H1 (cell line): ENCODE results near the gene UBALD1. TPM values are rescaled to one million over a fixed set of nuclear protein-coding genes. Genes with fewer than 3 reads are reported as not detected.
A peak's percentile ranks its signal among the peaks of the same experiment; 100 is the strongest.

Source experiments
- CTCF ChIA-PET: fragments of 300-600 bp; sonication (Branson Sonifier 250); formaldehyde crosslinking; loops from one replicate; lab custom pipeline; 2021; ENCODE audit not compliant: partially characterized antibody; lab: Charles Lee
- POLR2A ChIA-PET: fragments of 300-600 bp; sonication (Branson Sonifier 250); formaldehyde crosslinking; loops from one replicate; lab custom pipeline; 2021; ENCODE audit warnings: inconsistent platforms; ENCODE audit not compliant: partially characterized antibody; lab: Charles Lee
- DNase-seq, 2 experiments: peaks; one replicate each; pipeline versions ENCODE4 v3.0.0 to v3.0.0-alpha.2; 2010 to 2022; ENCODE audit warnings: low spot score in 2 of 2, low read depth in 1 of 2, mixed read lengths in 1 of 2
- FAIRE-seq: peaks from 2 replicates; lab custom pipeline; 2011; peaks lifted over from hg19 to GRCh38; lab: Jason Lieb, UNC
- H2AFZ ChIP-seq: 2 replicates; pipeline ENCODE4 v1.8.1; 2012; ENCODE audit warnings: low read length, inconsistent platforms
- H2AK5ac ChIP-seq: 2 replicates; pipeline ENCODE4 v1.6.1; 2013; ENCODE audit warnings: low read depth, low read length
- H2BK120ac ChIP-seq: replicated peaks from 2 replicates; pipeline ENCODE3; 2013; ENCODE audit warnings: low read depth, low read length, inconsistent platforms
- H2BK12ac ChIP-seq: 2 replicates; pipeline ENCODE4 v1.6.1; 2013; ENCODE audit warnings: low read depth, low read length
- H2BK15ac ChIP-seq: 2 replicates; pipeline ENCODE4 v1.6.1; 2013; ENCODE audit warnings: low read length
- H2BK20ac ChIP-seq: 2 replicates; pipeline ENCODE4 v1.6.1; 2013; ENCODE audit warnings: low read length
- H2BK5ac ChIP-seq: 2 replicates; pipeline ENCODE4 v1.6.1; 2013; ENCODE audit warnings: low read depth, low read length
- H3K14ac ChIP-seq: 2 replicates; pipeline ENCODE4 v1.6.1; 2013; ENCODE audit warnings: inconsistent platforms; ENCODE audit not compliant: insufficient read length
- H3K18ac ChIP-seq: 2 replicates; pipeline ENCODE4 v1.6.1; 2013; ENCODE audit warnings: low read length; ENCODE audit errors: extremely low read depth
- H3K23ac ChIP-seq: 2 replicates; pipeline ENCODE4 v1.6.1; 2013; ENCODE audit warnings: inconsistent platforms; ENCODE audit not compliant: insufficient read length
- H3K23me2 ChIP-seq: 2 replicates; pipeline ENCODE4 v1.6.1; 2013; ENCODE audit warnings: low read depth, low read length
- H3K27ac ChIP-seq: 2 replicates; pipeline ENCODE4 v1.6.1; 2011; ENCODE audit warnings: low read depth, low read length, inconsistent platforms
- H3K27me3 ChIP-seq, 4 experiments: replicated peaks in 1 of 4; 1 replicate in 1 of 4; 2 replicates in 3 of 4; pipeline versions ENCODE4 v1.6.1 to v1.8.1; 2011 to 2013; ENCODE audit warnings: low read length in 3 of 4, mild to moderate bottlenecking in 3 of 4, inconsistent platforms in 2 of 4, mixed read lengths in 2 of 4, moderate library complexity in 1 of 4; ENCODE audit not compliant: control insufficient read depth in 3 of 4, insufficient read depth in 3 of 4; ENCODE audit errors: extremely low read depth in 1 of 4
- H3K36me3 ChIP-seq, 4 experiments: 2 replicates each; pipeline versions ENCODE4 v1.6.1 to v1.8.1; 2011 to 2013; ENCODE audit warnings: mild to moderate bottlenecking in 4 of 4, low read length in 3 of 4, moderate library complexity in 2 of 4, control low read depth in 1 of 4, inconsistent platforms in 1 of 4; ENCODE audit not compliant: insufficient read depth in 4 of 4, control insufficient read depth in 2 of 4
- H3K4ac ChIP-seq: replicated peaks from 2 replicates; pipeline ENCODE3; 2013; ENCODE audit warnings: low read length, low read depth, mixed read lengths, inconsistent platforms; ENCODE audit not compliant: insufficient read length
- H3K4me1 ChIP-seq, 4 experiments: replicated peaks in 1 of 4; 1 replicate in 1 of 4; 2 replicates in 3 of 4; pipeline versions ENCODE4 v1.6.1 to v1.8.1; 2011 to 2013; ENCODE audit warnings: low read length in 3 of 4, inconsistent platforms in 2 of 4, mixed read lengths in 1 of 4; ENCODE audit not compliant: insufficient read depth in 4 of 4, control insufficient read depth in 3 of 4
- H3K4me2 ChIP-seq, 2 experiments: 2 replicates each; pipeline versions ENCODE4 v1.6.1 to v1.8.1; 2011 to 2013; ENCODE audit warnings: low read depth in 2 of 2, low read length in 2 of 2, control low read depth in 1 of 2, inconsistent platforms in 1 of 2, mild to moderate bottlenecking in 1 of 2; ENCODE audit not compliant: insufficient read depth in 1 of 2
- H3K4me3 ChIP-seq, 4 experiments: fragments of 200-600, 300-600 bp in 1 of 4; sonication (generic), shearing (Covaris generic), sonication (Bioruptor Twin) in 1 of 4; 2 replicates each; pipeline versions ENCODE4 v1.5.1 to v1.8.1; 2011 to 2016; ENCODE audit warnings: low read length in 4 of 4, low read depth in 3 of 4, control low read depth in 2 of 4, inconsistent platforms in 2 of 4, mild to moderate bottlenecking in 2 of 4, mixed read lengths in 1 of 4, moderate library complexity in 1 of 4; ENCODE audit not compliant: insufficient read depth in 2 of 4; ENCODE audit errors: extremely low read depth in 1 of 4
- H3K56ac ChIP-seq: replicated peaks from 2 replicates; pipeline ENCODE3; 2013; ENCODE audit warnings: low read depth, mild to moderate bottlenecking, mixed read lengths, low read length, inconsistent platforms; ENCODE audit not compliant: insufficient read length
- H3K79me1 ChIP-seq: 2 replicates; pipeline ENCODE4 v1.6.1; 2013; ENCODE audit warnings: low read depth, low read length, control low read depth
- H3K79me2 ChIP-seq, 2 experiments: 2 replicates each; pipeline versions ENCODE4 v1.6.1 to v1.8.1; 2012 to 2013; ENCODE audit warnings: low read length in 2 of 2, mild to moderate bottlenecking in 2 of 2, inconsistent platforms in 1 of 2; ENCODE audit not compliant: insufficient read depth in 2 of 2, control insufficient read depth in 1 of 2
- H3K9ac ChIP-seq, 4 experiments: replicated peaks in 1 of 4; 1 replicate in 1 of 4; 2 replicates in 3 of 4; pipeline versions ENCODE4 v1.6.1 to v1.8.1; 2011 to 2013; ENCODE audit warnings: low read depth in 3 of 4, low read length in 3 of 4, control low read depth in 2 of 4, mild to moderate bottlenecking in 2 of 4, moderate library complexity in 2 of 4, inconsistent platforms in 1 of 4; ENCODE audit errors: extremely low read depth in 1 of 4
- H3K9me3 ChIP-seq, 2 experiments: 2 replicates each; pipeline versions ENCODE4 v1.6.1 to v1.8.1; 2012 to 2013; ENCODE audit warnings: mild to moderate bottlenecking in 2 of 2, moderate library complexity in 2 of 2, control low read depth in 1 of 2, inconsistent platforms in 1 of 2, low read depth in 1 of 2, low read length in 1 of 2, mixed read lengths in 1 of 2; ENCODE audit not compliant: insufficient read depth in 2 of 2
- H4K20me1 ChIP-seq, 2 experiments: replicated peaks in 1 of 2; 2 replicates each; pipeline versions ENCODE3 to v1.8.1; 2011 to 2013; ENCODE audit warnings: inconsistent platforms in 2 of 2, low read length in 2 of 2, mild to moderate bottlenecking in 1 of 2; ENCODE audit not compliant: insufficient read depth in 2 of 2, control insufficient read depth in 1 of 2
- H4K5ac ChIP-seq: 2 replicates; pipeline ENCODE4 v1.6.1; 2013; ENCODE audit warnings: low read length, low read depth, mixed read lengths, inconsistent platforms; ENCODE audit not compliant: insufficient read length
- H4K8ac ChIP-seq: 2 replicates; pipeline ENCODE4 v1.8.0; 2013; ENCODE audit warnings: mild to moderate bottlenecking, moderate library complexity, low read length, inconsistent platforms; ENCODE audit not compliant: insufficient read depth; ENCODE audit errors: extremely low read depth
- H4K91ac ChIP-seq: replicated peaks from 2 replicates; pipeline ENCODE3; 2013; ENCODE audit warnings: low read length, mixed read lengths, inconsistent platforms; ENCODE audit not compliant: insufficient read length
- JUN ChIP-seq: IDR thresholded peaks from 2 replicates; pipeline ENCODE4 v1.6.1; 2011; ENCODE audit warnings: low read depth, mild to moderate bottlenecking, improper control_type of control experiment, low read length
- RBBP5 ChIP-seq: IDR thresholded peaks from 2 replicates; pipeline ENCODE4 v1.7.1; 2012; ENCODE audit warnings: low read depth, mild to moderate bottlenecking, inconsistent platforms, low read length, moderate library complexity, borderline replicate concordance
- TAF1 ChIP-seq: IDR thresholded peaks from 2 replicates; pipeline ENCODE4 v1.6.1; 2011; ENCODE audit warnings: mild to moderate bottlenecking, low read depth, low read length
- TEAD4 ChIP-seq: IDR thresholded peaks from 2 replicates; pipeline ENCODE4 v1.6.1; 2012; ENCODE audit warnings: low read depth, low read length, inconsistent platforms, mixed read lengths
- WGBS, 2 experiments: shearing (Covaris generic) in 1 of 2; methylation state at CpG; one replicate each; pipeline versions ENCODE4 v1.1.6 to v1.1.7; 2013 to 2015; ENCODE audit warnings: low lambda C conversion rate in 2 of 2, mixed read lengths in 2 of 2, inconsistent platforms in 1 of 2, low coverage in 1 of 2, missing lambda C conversion rate in 1 of 2; ENCODE audit not compliant: insufficient replicate concordance in 2 of 2, insufficient coverage in 1 of 2, insufficient read length in 1 of 2; ENCODE audit errors: extremely low coverage in 1 of 2, missing lambda C conversion rate in 1 of 2; 5-methylcytosine and 5-hydroxymethylcytosine counted together
- polyA plus RNA-seq, 7 experiments: library from polyadenylated mRNA; depleted of rRNA in 3 of 7; stranded (reverse) in 5 of 7; unstranded in 2 of 7; fragments of >200 nt in 5 of 7; fragments of 200-250 nt in 2 of 7; gene quantifications; 1 replicate in 5 of 7; 2 replicates in 1 of 7; 4 replicates in 1 of 7; pipeline versions ENCODE4 v1.2.1 to v1.2.3, GENCODE V29; 2011 to 2013; ENCODE audit warnings: missing spikeins in 2 of 7, mixed read lengths in 2 of 7
- total RNA-seq: library from RNA; stranded (reverse); fragmentation: NEBNext Ultra II Directional; extraction: Animal tissue kit (Norgen Biotek cat#: 25700); gene quantifications from 2 replicates; pipeline ENCODE4 v1.2.1, GENCODE V29; 2021

UBALD1 gene
- total and polyA plus RNA-seq, 2 of the 8 experiments (the other 6 are each of a cell fraction or from before 2014, with no cell fraction given): 28.6 to 62.0 TPM

DNA sequence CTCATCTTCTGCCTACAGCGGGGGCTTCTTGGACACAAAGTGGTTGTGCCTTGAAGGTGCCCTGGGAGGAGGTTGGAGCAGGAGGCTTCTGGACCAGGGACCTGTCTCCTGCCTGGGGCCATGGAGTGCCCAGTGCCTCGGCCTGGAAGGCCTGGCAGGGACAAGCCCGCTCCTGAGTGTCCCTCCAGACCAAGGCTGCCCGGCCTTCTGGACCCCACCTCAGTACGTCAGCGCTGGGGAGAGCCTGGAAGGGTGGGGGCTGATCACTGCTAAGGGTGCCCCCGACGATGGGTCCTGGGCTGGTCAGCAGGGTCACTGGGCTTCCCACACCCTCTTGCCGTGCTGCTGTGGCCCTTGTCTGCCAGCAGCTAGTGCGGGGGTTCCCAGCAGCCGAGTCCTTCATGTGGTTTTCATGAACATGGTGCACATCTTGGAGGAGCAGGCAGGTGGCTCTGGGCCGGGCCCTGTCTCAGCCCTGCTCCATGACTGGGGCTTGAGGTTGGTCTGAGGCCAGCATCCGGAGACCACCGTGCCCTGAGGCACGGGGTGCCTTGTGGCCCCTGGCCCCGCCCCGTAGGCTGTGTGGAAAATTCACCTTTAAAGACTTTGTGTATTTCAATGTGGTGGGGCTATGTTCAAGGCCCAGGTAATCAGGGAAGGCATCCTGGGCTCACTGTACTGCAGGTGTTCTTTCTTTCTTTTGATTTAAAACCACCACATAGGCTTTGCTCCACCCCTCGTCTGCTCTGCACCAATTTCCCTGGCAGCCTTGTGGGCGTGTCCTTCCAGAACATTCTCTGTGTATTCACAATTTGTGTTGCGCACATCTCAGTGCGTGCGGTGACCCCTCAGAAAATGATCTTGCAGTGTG lies 32.3 kb upstream of the UBALD1 start:
- no peak for FAIRE-seq

More for the DNA sequence above, 32.3 kb upstream of the UBALD1 start:
- peaks cover 5 to 11% of the 10 kb centered on the region in 2 experiments for H4K20me1 ChIP-seq
- H3K18ac ChIP-seq: no peak overlapping the region
- H2AK5ac ChIP-seq: no peak overlapping the region
- peaks cover 0 to 3% (median 1%) of the 10 kb centered on the region in 4 experiments; a peak in 3 of 8 replicates for H3K36me3 ChIP-seq
- H3K27ac ChIP-seq: no peak overlapping the region
- no peak for DNase-seq
- H3K56ac ChIP-seq: no peak overlapping the region
- H3K4me2 ChIP-seq: no peak overlapping the region
- H3K9me3 ChIP-seq: no peaks in the 10 kb centered on the region
- H3K9ac ChIP-seq: no peak overlapping the region
- no peak overlapping the region for H2AFZ ChIP-seq
- H3K14ac ChIP-seq: no peak overlapping the region
- H2BK5ac ChIP-seq: no peak overlapping the region
- no peak overlapping the region for H3K23ac ChIP-seq
- no peak for TF ChIP-seq TAF1
- no peak for TF ChIP-seq TEAD4
- TF ChIP-seq RBBP5: no peak
- TF ChIP-seq JUN: no peak
- TF ChIP-seq, all 59 proteins: peak for 0
- Histone ChIP-seq H3K79me2 (peaks cover 0 to 52% of the 10 kb centered on the region in 2 experiments; a peak in 2 of 4 replicates), H3K27me3 (no peaks in the 10 kb centered on the region), H2BK120ac (no peak overlapping the region), H4K5ac (no peak overlapping the region), H3K23me2 (no peaks in the 10 kb centered on the region), H3K4me1 (peaks cover 0 to 2% (median 0%) of the 10 kb centered on the region in 4 experiments; a peak in 2 of 7 replicates), H2BK12ac (no peak overlapping the region), H3K4ac (no peak overlapping the region), H2BK15ac (no peak overlapping the region), H3K4me3 (no peak overlapping the region), H4K8ac (peak overlapping the region; percentile 28; the same call in 1 of the 2 replicates), H2BK20ac (no peak overlapping the region), H4K91ac (no peak overlapping the region), H3K79me1 (peaks cover 18% of the 10 kb centered on the region)
- WGBS, 2 experiments: 91% methylated on average over 22 of the region's 22 CpGs; no CpG with 5 or more reads in 1 of the 2 experiments
- CTCF ChIA-PET: interaction anchor here (1.1 to 1.7 kb wide), 2 partner anchors 23 to 31 kb away, joined by 5 to 8 read pairs; no protein-coding TSS in a partner anchor
- POLR2A ChIA-PET: interaction anchor here (0.6 kb wide), 1 partner anchor 31 kb away, joined by 3 read pairs; no protein-coding TSS in a partner anchor
